CD4-positive, alpha-beta T cell treated with Interleukin-15 for 1 hour (primary cell): ENCODE measurements around the gene METTL25B.

Experiments used
- DNase-seq: peaks from one replicate; pipeline ENCODE4 v3.0.0-alpha.2; 2020

METTL25B gene

GRCh38 chr1:156727926-156728598, at the start of gene METTL25B:
Gene METTL25B, plus strand, starts transcription at chr1:156728469. Its CDS starts 636 bp downstream, at chr1:156729105.
- no peak for DNase-seq

- DNase-seq, result no peak
Measured at GRCh38 chr1:156680056-156680455, 48.2 kb upstream of the METTL25B start.

GRCh38 chr1:156681196-156681960, 46.9 kb upstream of the METTL25B start:
- no peak for DNase-seq

- no peak for DNase-seq
Measured at GRCh38 chr1:156682166-156682890, 45.9 kb upstream of the METTL25B start.

GRCh38 chr1:156684227-156684782, 44.0 kb upstream of the METTL25B start:
- no peak for DNase-seq

GRCh38 chr1:156689035-156689952, 39.0 kb upstream of the METTL25B start:
- DNase-seq, result peak; percentile 77

- DNase-seq, result no peak
Measured at GRCh38 chr1:156689953-156690674, 38.2 kb upstream of the METTL25B start.

GRCh38 chr1:156690675-156691036, 37.6 kb upstream of the METTL25B start:
- DNase-seq, result no peak

- no peak for DNase-seq
Measured at GRCh38 chr1:156691191-156691590, 37.1 kb upstream of the METTL25B start.

GRCh38 chr1:156691665-156692440, 36.4 kb upstream of the METTL25B start:
- DNase-seq, result no peak

GRCh38 chr1:156692441-156692924, 35.8 kb upstream of the METTL25B start:
- no peak for DNase-seq

GRCh38 chr1:156692925-156693847, 35.1 kb upstream of the METTL25B start:
- DNase-seq, result no peak

- no peak for DNase-seq
Measured at GRCh38 chr1:156693848-156694689, 34.2 kb upstream of the METTL25B start.

GRCh38 chr1:156694690-156694962, 33.6 kb upstream of the METTL25B start:
- DNase-seq, result no peak

- DNase-seq, result no peak
Measured at GRCh38 chr1:156696755-156697154, 31.5 kb upstream of the METTL25B start.

GRCh38 chr1:156697481-156697880, 30.8 kb upstream of the METTL25B start:
- DNase-seq, result no peak

- DNase-seq, result no peak
Measured at GRCh38 chr1:156698995-156699394, 29.3 kb upstream of the METTL25B start.

GRCh38 chr1:156700736-156701531, 27.3 kb upstream of the METTL25B start:
- DNase-seq, result no peak
